WERI-Rb-1 (cell line): ENCODE measurements around the gene CRELD1.

ENCODE experiments used
- DNase-seq: peaks from one replicate; pipeline ENCODE4 v3.0.0-alpha.2; 2020
- H3K27ac ChIP-seq: fragments of 250-450 bp; sonication (Bioruptor Pico); 2 replicates; pipeline ENCODE4 v1.5.1; 2020; ENCODE audit warnings: mild to moderate bottlenecking, moderate library complexity
- H3K27me3 ChIP-seq: fragments of 250-450 bp; sonication (Bioruptor Pico); 2 replicates; pipeline ENCODE4 v1.5.1; 2021; ENCODE audit warnings: mild to moderate bottlenecking, low read depth, moderate library complexity; ENCODE audit not compliant: insufficient read depth, severe bottlenecking
- H3K36me3 ChIP-seq: fragments of 250-450 bp; sonication (Bioruptor Pico); 2 replicates; pipeline ENCODE4 v1.5.1; 2020; ENCODE audit warnings: mild to moderate bottlenecking, moderate library complexity
- H3K4me3 ChIP-seq: 2 replicates; pipeline ENCODE4 v1.5.1; 2011; ENCODE audit warnings: low read depth, mild to moderate bottlenecking, control low read depth, low read length
- H3K9me3 ChIP-seq: fragments of 250-450 bp; sonication (Bioruptor Pico); 2 replicates; pipeline ENCODE4 v1.5.1; 2021; ENCODE audit warnings: mild to moderate bottlenecking, moderate library complexity; ENCODE audit not compliant: severe bottlenecking
- TF ChIP-seq, protein P1 (sequence below): IDR thresholded peaks from 2 replicates; pipeline ENCODE4 v1.5.1; 2011; ENCODE audit warnings: low read depth, mild to moderate bottlenecking, control low read depth, inconsistent platforms, low read length

Gene CRELD1

DNA sequence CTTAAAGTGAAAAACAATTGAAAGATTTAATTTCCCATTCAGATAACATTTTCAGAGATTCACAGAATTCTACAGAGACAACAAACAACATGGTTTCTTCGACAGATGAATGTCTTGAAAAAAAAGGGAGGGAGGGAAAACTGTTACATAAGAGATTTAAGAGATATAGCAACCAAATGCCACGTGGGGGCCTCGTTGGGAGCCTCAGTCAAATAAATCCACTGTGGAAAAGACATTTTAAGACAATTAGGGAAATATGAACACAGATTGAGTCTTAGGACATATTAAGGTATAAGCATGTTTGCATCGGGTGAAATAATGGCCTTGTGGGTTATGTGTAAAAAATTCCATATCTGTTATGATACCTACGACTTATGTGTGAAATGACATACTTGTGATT is 23.6 kb downstream of the CRELD1 start:
- Histone ChIP-seq H3K27me3 (no peaks in the 10 kb centered on the region), H3K9me3 (no peaks in the 10 kb centered on the region), H3K27ac (no peak overlapping the region), H3K36me3 (no peaks in the 10 kb centered on the region; the same call in 1 of the 2 replicates), H3K4me3 (no peak overlapping the region)
- no peak for DNase-seq
- TF ChIP-seq, protein P1, sequence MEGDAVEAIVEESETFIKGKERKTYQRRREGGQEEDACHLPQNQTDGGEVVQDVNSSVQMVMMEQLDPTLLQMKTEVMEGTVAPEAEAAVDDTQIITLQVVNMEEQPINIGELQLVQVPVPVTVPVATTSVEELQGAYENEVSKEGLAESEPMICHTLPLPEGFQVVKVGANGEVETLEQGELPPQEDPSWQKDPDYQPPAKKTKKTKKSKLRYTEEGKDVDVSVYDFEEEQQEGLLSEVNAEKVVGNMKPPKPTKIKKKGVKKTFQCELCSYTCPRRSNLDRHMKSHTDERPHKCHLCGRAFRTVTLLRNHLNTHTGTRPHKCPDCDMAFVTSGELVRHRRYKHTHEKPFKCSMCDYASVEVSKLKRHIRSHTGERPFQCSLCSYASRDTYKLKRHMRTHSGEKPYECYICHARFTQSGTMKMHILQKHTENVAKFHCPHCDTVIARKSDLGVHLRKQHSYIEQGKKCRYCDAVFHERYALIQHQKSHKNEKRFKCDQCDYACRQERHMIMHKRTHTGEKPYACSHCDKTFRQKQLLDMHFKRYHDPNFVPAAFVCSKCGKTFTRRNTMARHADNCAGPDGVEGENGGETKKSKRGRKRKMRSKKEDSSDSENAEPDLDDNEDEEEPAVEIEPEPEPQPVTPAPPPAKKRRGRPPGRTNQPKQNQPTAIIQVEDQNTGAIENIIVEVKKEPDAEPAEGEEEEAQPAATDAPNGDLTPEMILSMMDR = no peak

DNA sequence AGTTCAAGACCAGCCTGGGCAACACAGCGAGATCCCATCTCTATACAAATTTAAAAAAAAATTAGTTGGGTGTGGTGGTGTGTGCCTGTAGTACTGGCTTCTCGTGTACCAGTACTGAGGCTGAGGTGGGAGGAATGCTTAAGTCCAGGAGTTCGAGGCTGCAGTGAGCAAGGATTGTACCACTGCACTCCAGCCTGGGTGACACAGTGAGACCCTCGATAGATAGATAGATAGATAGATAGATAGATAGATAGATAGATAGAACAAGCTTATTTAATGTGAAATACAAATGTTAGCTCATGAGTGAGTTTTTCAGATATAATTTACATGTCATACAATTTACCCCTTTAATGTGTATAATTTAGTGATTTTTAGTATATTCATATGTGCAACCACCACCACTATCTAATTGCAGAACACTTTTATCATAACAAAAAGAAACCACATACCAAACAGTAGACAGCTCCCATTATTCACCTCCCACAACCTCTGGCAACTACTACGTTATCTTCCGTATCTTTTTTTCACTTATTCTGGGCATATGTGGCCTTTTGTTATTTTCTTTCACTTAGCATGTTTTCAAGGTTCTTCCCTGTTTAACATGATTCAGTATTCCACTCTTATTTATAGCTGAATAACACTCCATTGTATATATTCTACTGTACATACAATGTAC is 31.7 kb downstream of the CRELD1 start:
- Histone ChIP-seq H3K4me3 (no peak overlapping the region), H3K27ac (no peak overlapping the region), H3K27me3 (no peaks in the 10 kb centered on the region), H3K9me3 (no peaks in the 10 kb centered on the region), H3K36me3 (peaks cover 33% of the 10 kb centered on the region)
- TF ChIP-seq, protein P1 = no peak
- no peak for DNase-seq

DNA sequence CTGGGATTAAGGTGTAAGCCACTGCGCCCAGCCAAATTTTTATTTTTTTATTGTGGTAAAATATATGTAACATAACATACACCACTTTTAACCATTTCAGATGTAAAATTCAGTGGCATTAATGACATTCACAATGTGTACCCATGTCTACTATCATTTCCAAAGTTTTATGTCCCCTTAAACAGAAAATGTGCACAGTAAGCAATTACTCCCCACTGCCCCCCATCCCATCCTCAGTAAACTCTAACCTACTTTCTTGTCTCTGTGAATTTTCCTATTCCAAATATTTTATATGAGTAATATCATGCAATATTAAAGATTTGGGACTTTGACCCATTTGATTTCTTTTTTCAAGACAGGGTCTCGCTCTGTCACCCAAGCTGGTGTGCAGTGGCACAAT is 33.2 kb downstream of the CRELD1 start:
- DNase-seq = no peak
- H3K4me3 ChIP-seq = no peak overlapping the region
- H3K27ac ChIP-seq = no peak overlapping the region
- TF ChIP-seq, protein P1 = no peak
- peaks cover 47% of the 10 kb centered on the region for H3K36me3 ChIP-seq
- H3K27me3 ChIP-seq = no peaks in the 10 kb centered on the region
- H3K9me3 ChIP-seq = no peaks in the 10 kb centered on the region

DNA sequence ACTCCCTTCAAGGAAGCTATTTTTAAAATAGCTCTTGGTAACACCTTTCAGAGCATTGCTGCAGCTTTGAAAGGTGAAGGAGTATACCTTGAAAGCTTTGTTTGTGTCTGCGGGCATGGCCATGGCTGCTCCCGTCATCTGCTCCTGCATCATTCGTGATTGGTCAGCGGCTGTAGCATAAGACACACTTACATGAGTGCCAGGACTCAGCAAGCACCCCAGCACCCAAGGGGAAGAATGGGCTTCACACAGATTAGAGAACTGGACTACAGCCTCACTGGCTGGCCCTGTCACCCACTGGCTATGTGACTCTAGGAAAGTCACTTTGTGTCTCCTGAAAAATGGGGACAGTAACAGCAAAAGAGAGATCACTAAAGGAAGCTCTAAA is 36.0 kb downstream of the CRELD1 start:
- H3K27me3 ChIP-seq = no peaks in the 10 kb centered on the region
- H3K27ac ChIP-seq = no peak overlapping the region
- no peak for DNase-seq
- TF ChIP-seq, protein P1 = no peak
- no peak overlapping the region for H3K4me3 ChIP-seq
- H3K9me3 ChIP-seq = no peaks in the 10 kb centered on the region
- peaks cover 60% of the 10 kb centered on the region for H3K36me3 ChIP-seq

DNA sequence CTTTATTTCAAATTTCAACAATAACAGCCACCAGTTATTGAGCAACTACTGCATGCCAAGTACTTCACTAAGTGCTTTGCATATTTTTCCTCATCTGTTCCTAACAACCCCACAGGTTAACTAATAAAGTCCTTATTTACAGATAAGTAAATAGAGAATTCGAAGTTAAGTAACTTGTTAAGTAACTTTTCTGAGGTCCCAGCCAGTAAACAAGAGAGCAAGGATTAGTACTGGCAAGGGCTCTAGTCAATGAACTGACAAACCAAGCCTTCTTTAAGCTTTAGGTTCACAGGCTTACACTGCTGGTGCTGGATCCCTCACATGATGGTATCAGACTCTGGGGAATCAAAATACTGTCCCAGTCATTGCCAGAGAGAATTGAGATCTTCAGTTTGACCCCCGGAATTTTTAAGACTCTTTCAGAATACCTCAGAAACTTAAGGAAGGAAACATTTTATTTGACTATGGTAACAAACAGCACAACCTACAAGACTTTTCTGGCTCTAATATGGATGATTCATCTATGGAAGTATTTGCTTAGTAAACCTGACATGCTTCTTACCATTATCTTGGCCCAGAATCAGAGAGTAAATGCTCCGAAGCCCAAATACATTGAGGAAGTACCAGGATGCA is 36.5 kb downstream of the CRELD1 start:
- Histone ChIP-seq H3K4me3 (no peak overlapping the region), H3K27me3 (no peaks in the 10 kb centered on the region), H3K27ac (no peak overlapping the region), H3K9me3 (no peaks in the 10 kb centered on the region), H3K36me3 (peaks cover 63% of the 10 kb centered on the region)
- TF ChIP-seq, protein P1 = no peak
- no peak for DNase-seq
